Measurements from ENCODE around the gene ARHGAP15. TPM values are rescaled to one million over a fixed set of nuclear protein-coding genes. Genes with fewer than 3 reads are reported as not detected.

Gene ARHGAP15
- total RNA-seq, 3 donors from 2014 or later, result 5.3 to 8.2 (median 5.8) TPM

DNA sequence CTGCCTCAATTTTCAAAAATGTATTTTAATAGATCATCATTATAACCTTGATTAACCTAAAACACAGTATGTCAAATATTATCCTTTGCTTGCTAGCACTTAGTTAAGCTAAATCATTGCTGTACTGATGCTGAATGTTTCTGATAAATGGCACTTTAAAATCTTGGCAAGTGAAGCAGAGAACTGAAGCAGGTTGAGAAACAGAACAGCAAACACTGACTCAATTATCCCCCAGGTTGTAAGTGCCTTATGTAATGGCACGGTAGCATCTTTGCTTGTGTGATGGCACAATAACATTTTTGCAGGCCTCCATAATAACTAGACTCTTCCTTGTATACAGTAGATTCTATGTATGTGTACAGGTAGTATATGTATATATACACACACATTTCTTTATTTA lies 33.8 kb downstream of the ARHGAP15 start:
- TF ChIP-seq, protein P1, sequence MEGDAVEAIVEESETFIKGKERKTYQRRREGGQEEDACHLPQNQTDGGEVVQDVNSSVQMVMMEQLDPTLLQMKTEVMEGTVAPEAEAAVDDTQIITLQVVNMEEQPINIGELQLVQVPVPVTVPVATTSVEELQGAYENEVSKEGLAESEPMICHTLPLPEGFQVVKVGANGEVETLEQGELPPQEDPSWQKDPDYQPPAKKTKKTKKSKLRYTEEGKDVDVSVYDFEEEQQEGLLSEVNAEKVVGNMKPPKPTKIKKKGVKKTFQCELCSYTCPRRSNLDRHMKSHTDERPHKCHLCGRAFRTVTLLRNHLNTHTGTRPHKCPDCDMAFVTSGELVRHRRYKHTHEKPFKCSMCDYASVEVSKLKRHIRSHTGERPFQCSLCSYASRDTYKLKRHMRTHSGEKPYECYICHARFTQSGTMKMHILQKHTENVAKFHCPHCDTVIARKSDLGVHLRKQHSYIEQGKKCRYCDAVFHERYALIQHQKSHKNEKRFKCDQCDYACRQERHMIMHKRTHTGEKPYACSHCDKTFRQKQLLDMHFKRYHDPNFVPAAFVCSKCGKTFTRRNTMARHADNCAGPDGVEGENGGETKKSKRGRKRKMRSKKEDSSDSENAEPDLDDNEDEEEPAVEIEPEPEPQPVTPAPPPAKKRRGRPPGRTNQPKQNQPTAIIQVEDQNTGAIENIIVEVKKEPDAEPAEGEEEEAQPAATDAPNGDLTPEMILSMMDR (IDR thresholded peaks at IDR 0.05), result no peak
- H3K4me3 ChIP-seq, result no peak overlapping the region
- no peaks in the 10 kb centered on the region for H3K36me3 ChIP-seq (ENCODE audit: low read depth)
- intact Hi-C loops (cut with DNase I, micrococcal nuclease), result no loop called here
- DNase-seq, result no peak
- ATAC-seq, result no peak
- H3K9me3 ChIP-seq, result no peaks in the 10 kb centered on the region
- no peaks in the 10 kb centered on the region for H3K4me1 ChIP-seq (ENCODE audit: low read depth)

DNA sequence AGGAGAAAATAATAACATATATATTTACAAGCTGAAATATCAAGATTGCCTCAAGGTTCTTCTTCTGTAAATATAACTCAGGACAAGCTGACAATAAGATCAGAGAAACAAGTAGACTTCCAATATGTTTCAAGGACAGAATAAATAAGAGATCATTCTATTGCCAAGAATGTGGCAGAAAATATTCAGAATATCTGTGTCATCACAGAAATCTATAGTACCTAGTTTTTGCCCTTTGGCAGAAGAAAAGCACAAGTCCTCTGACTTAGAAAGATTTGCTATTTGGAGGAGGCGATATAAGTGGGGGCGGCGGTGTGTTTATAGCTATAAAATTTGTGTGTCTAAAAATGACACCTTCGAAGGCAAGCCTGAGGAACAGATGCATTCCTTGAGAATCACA lies 34.3 kb downstream of the ARHGAP15 start:
- no peaks in the 10 kb centered on the region for H3K9me3 ChIP-seq
- intact Hi-C loops (cut with DNase I, micrococcal nuclease), result no loop called here

DNA sequence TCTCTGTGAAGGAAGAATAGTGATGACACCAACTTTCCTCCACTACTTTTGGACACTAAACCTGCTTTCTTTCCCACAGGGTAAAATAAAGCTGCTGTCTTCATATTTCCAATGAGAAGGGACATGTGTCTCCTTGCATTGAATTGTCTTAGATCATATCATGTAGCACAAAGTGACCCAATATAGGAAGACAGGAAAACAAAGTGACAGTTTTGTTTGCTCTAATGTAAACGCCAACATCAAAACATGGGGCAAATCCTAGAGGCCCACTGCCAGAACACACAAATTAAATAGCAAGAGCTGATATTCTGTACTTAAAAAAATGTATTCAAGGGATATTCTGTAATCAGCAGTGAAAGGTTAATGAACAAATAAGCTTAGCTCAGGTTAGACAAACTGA lies 36.1 kb downstream of the ARHGAP15 start:
- Histone ChIP-seq H3K4me1 (ENCODE audit: low read depth) (no peaks in the 10 kb centered on the region), H3K9me3 (no peaks in the 10 kb centered on the region), H3K36me3 (ENCODE audit: low read depth) (no peaks in the 10 kb centered on the region), H3K4me3 (no peak overlapping the region)
- DNase-seq, result no peak
- TF ChIP-seq, protein P1 (IDR thresholded peaks at IDR 0.05), result no peak
- ATAC-seq, result no peak
- intact Hi-C loops (cut with DNase I, micrococcal nuclease), result no loop called here

More for the DNA sequence above, 34.3 kb downstream of the ARHGAP15 start:
- ATAC-seq (no peak), DNase-seq (no peak)
- Histone ChIP-seq H3K4me3 (no peak overlapping the region), H3K36me3 (ENCODE audit: low read depth) (no peaks in the 10 kb centered on the region), H3K4me1 (ENCODE audit: low read depth) (no peaks in the 10 kb centered on the region)
- TF ChIP-seq, protein P1 (IDR thresholded peaks at IDR 0.05), result no peak

DNA sequence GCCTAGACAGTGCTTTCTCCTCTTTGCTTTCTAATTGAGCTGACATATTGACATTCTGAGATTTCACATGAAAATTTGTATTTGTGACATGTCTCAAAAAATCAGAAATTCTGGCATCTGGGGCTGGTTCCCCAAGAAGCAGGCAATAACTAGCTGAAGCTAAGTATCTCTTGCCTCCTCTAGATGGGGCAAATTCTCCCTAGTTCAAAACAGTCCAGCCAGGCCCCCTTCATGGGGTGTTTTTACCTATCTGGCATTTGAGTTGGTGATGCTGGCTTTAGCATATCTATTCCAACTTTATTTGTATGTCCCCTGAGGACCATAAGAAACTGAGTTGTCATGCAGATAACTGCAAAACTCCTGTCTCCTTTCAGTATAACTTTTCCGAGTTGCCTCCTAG lies 39.9 kb downstream of the ARHGAP15 start:
- DNase-seq, result no peak
- TF ChIP-seq, protein P1 (IDR thresholded peaks at IDR 0.05), result no peak

DNA sequence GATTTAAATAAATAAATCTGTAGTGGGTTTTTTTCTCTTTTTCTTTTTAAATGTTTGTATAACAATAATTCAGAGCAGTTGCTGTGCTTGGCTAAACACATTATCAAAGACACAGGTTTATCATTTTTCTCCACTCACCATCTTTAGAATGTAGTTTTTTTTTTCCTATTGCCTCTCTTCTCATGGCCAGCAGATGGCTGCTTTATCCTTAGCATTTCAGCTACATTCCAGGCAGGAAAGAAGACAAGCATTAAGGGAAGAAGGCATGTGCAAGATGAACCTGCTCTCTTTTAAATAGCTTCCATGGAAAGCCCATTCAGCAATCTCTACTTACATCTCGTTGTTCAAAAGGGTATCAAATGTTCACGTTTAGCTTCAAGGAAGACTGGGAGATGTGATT lies 42.6 kb downstream of the ARHGAP15 start:
- DNase-seq (no peak), ATAC-seq (no peak)
- H3K4me1 ChIP-seq (ENCODE audit: low read depth), result no peaks in the 10 kb centered on the region
- TF ChIP-seq, protein P1 (IDR thresholded peaks at IDR 0.05), result no peak
- H3K4me3 ChIP-seq, result no peak overlapping the region
- intact Hi-C loops (cut with DNase I, micrococcal nuclease), result no loop called here
- no peaks in the 10 kb centered on the region for H3K9me3 ChIP-seq
- H3K36me3 ChIP-seq (ENCODE audit: low read depth), result no peaks in the 10 kb centered on the region

More for the DNA sequence above, 39.9 kb downstream of the ARHGAP15 start:
- intact Hi-C loops (cut with DNase I, micrococcal nuclease), result no loop called here
- Histone ChIP-seq H3K4me1 (ENCODE audit: low read depth) (no peaks in the 10 kb centered on the region), H3K4me3 (no peak overlapping the region), H3K9me3 (no peaks in the 10 kb centered on the region), H3K36me3 (ENCODE audit: low read depth) (no peaks in the 10 kb centered on the region)
- ATAC-seq, result no peak

DNA sequence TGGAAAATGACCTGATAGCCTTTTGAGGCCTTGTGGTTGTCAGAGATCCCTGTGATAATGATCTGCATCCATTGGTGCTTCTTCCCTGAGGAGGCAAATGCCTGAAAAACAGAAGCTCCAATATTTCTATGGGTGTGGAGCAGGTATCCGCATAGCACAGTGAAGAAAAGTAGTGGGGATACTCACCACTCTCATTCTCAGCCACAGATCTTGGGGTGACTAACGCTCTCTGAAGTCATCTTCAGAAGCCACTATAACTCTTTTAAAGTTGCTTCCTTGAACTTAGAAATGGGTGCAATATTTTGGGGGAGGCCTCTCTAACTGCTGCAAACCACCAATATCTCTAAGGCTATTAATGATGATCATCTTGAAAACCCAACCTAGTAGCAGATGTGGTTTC lies 46.2 kb downstream of the ARHGAP15 start:
- no peaks in the 10 kb centered on the region for H3K4me1 ChIP-seq (ENCODE audit: low read depth)
- no peak for ATAC-seq
- H3K9me3 ChIP-seq, result no peaks in the 10 kb centered on the region
- DNase-seq, result no peak
- no peak overlapping the region for H3K4me3 ChIP-seq
- intact Hi-C loops (cut with DNase I, micrococcal nuclease), result no loop called here
- TF ChIP-seq, protein P1 (IDR thresholded peaks at IDR 0.05), result no peak
- no peaks in the 10 kb centered on the region for H3K36me3 ChIP-seq (ENCODE audit: low read depth)
